ENCODE measurements around the gene TRIM44.

The TRIM44 gene

DNA sequence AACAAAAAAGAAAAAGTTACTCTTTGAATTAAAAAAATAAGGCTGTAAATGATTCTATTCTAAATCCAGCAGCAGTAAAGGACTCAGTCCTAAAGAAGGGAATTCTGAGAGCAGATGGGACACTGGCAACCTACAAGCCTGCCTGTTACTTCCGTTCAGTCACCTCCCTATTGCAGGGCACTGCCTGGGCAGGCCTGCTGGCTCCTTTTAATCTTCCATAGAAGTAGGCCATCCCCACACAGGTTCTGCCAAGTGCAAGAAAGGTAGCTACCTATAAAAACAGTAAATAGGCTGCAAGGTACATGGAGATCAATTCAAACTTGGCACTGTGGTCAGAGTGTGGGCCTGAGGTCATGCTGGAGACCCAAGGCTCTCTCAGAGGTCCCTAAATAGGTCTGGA, 136.4 kb downstream of the TRIM44 start:
- H3K9me3 ChIP-seq (ENCODE audit: insufficient read depth, low read depth, low read length), result no peaks in the 10 kb centered on the region
- no peaks in the 10 kb centered on the region; the same call in 1 of the 2 replicates for H3K79me2 ChIP-seq (ENCODE audit: insufficient read depth, low read length)
- H3K4me1 ChIP-seq (ENCODE audit: insufficient read depth, low read length, poor library complexity, severe bottlenecking), result peaks cover 38% of the 10 kb centered on the region
- no peak overlapping the region for H2AFZ ChIP-seq (ENCODE audit: low read length)
- H3K9me2 ChIP-seq (replicated peaks; ENCODE audit: low read depth, low read length), result no peaks in the 10 kb centered on the region
- H3F3A ChIP-seq (ENCODE audit: low read depth), result no peaks in the 10 kb centered on the region
- H3K27me3 ChIP-seq (ENCODE audit: insufficient read depth, low read length, poor library complexity, severe bottlenecking), result no peaks in the 10 kb centered on the region
- TF ChIP-seq EZH2phosphoT487 (IDR thresholded peaks at IDR 0.05; ENCODE audit: borderline replicate concordance), result no peak
- no peak for TF ChIP-seq CTCF (conservative IDR thresholded peaks at IDR 0.05; ENCODE audit: low read length)
- H3K9ac ChIP-seq (ENCODE audit: low read depth, low read length, poor library complexity, severe bottlenecking), result no peak overlapping the region
- H3K4me2 ChIP-seq (ENCODE audit: low read depth, low read length, poor library complexity, severe bottlenecking), result no peak overlapping the region
- H3K4me3 ChIP-seq (ENCODE audit: low read length, poor library complexity, severe bottlenecking), result no peak overlapping the region
- H4K20me1 ChIP-seq (ENCODE audit: insufficient read depth, low read length, poor library complexity, severe bottlenecking), result peaks cover 9% of the 10 kb centered on the region
- no peaks in the 10 kb centered on the region; the same call in 1 of the 2 replicates for H3K36me3 ChIP-seq (ENCODE audit: insufficient read depth, low read length)

GRCh38 chr11:35799655-35800054, 137.1 kb downstream of the TRIM44 start:
- no peak overlapping the region for H3K9ac ChIP-seq (ENCODE audit: low read depth, low read length, poor library complexity, severe bottlenecking)
- H3K9me2 ChIP-seq (replicated peaks; ENCODE audit: low read depth, low read length), result no peaks in the 10 kb centered on the region
- no peak overlapping the region for H2AFZ ChIP-seq (ENCODE audit: low read length)
- peaks cover 38% of the 10 kb centered on the region for H3K4me1 ChIP-seq (ENCODE audit: insufficient read depth, low read length, poor library complexity, severe bottlenecking)
- TF ChIP-seq EZH2phosphoT487 (IDR thresholded peaks at IDR 0.05; ENCODE audit: borderline replicate concordance), result no peak
- peak; percentile 39 for TF ChIP-seq CTCF (conservative IDR thresholded peaks at IDR 0.05; ENCODE audit: low read length)
- no peak overlapping the region for H3K4me2 ChIP-seq (ENCODE audit: low read depth, low read length, poor library complexity, severe bottlenecking)
- peaks cover 9% of the 10 kb centered on the region for H4K20me1 ChIP-seq (ENCODE audit: insufficient read depth, low read length, poor library complexity, severe bottlenecking)
- H3K36me3 ChIP-seq (ENCODE audit: insufficient read depth, low read length), result no peaks in the 10 kb centered on the region; the same call in 1 of the 2 replicates
- no peaks in the 10 kb centered on the region for H3F3A ChIP-seq (ENCODE audit: low read depth)
- H3K4me3 ChIP-seq (ENCODE audit: low read length, poor library complexity, severe bottlenecking), result no peak overlapping the region
- H3K27me3 ChIP-seq (ENCODE audit: insufficient read depth, low read length, poor library complexity, severe bottlenecking), result no peaks in the 10 kb centered on the region
- no peaks in the 10 kb centered on the region; the same call in 1 of the 2 replicates for H3K79me2 ChIP-seq (ENCODE audit: insufficient read depth, low read length)
- no peaks in the 10 kb centered on the region for H3K9me3 ChIP-seq (ENCODE audit: insufficient read depth, low read depth, low read length)

- Histone ChIP-seq H3K79me2 (ENCODE audit: insufficient read depth, low read length) (no peaks in the 10 kb centered on the region; the same call in 1 of the 2 replicates), H2AFZ (ENCODE audit: low read length) (no peak overlapping the region), H3K4me2 (ENCODE audit: low read depth, low read length, poor library complexity, severe bottlenecking) (no peak overlapping the region), H3K27me3 (ENCODE audit: insufficient read depth, low read length, poor library complexity, severe bottlenecking) (no peaks in the 10 kb centered on the region), H3K4me1 (ENCODE audit: insufficient read depth, low read length, poor library complexity, severe bottlenecking) (peaks cover 35% of the 10 kb centered on the region), H3K9me3 (ENCODE audit: insufficient read depth, low read depth, low read length) (no peaks in the 10 kb centered on the region), H3K9me2 (replicated peaks; ENCODE audit: low read depth, low read length) (no peaks in the 10 kb centered on the region), H3K9ac (ENCODE audit: low read depth, low read length, poor library complexity, severe bottlenecking) (no peak overlapping the region), H3K36me3 (ENCODE audit: insufficient read depth, low read length) (peaks cover 9% of the 10 kb centered on the region; the same call in 1 of the 2 replicates), H4K20me1 (ENCODE audit: insufficient read depth, low read length, poor library complexity, severe bottlenecking) (peaks cover 9% of the 10 kb centered on the region), H3F3A (ENCODE audit: low read depth) (no peaks in the 10 kb centered on the region), H3K4me3 (ENCODE audit: low read length, poor library complexity, severe bottlenecking) (no peak overlapping the region)
- no peak for TF ChIP-seq CTCF (conservative IDR thresholded peaks at IDR 0.05; ENCODE audit: low read length)
- TF ChIP-seq EZH2phosphoT487 (IDR thresholded peaks at IDR 0.05; ENCODE audit: borderline replicate concordance), result no peak
Measured at GRCh38 chr11:35800970-35801953, 138.7 kb downstream of the TRIM44 start.

Measured in Loucy (cell line).